Muscle layer of duodenum (tissue), 2 donors: ENCODE data around the gene OR1K1.

Source experiments
- H3K27ac ChIP-seq: one replicate; pipeline ENCODE4 v1.7.0; 2013; ENCODE audit warnings: mild to moderate bottlenecking, low read length
- H3K27me3 ChIP-seq: one replicate; pipeline ENCODE4 v1.7.0; 2013; ENCODE audit warnings: low read depth, mild to moderate bottlenecking, control low read depth, low read length
- H3K36me3 ChIP-seq, 2 donors: one replicate each; pipeline ENCODE4 v1.7.0; 2013; ENCODE audit warnings: low read length in 2 of 2, control low read depth in 1 of 2, mild to moderate bottlenecking in 1 of 2; ENCODE audit not compliant: insufficient read depth in 2 of 2, control insufficient read depth in 1 of 2
- H3K4me1 ChIP-seq, 2 donors: one replicate each; pipeline ENCODE4 v1.7.0; 2013; ENCODE audit warnings: low read length in 2 of 2, mild to moderate bottlenecking in 2 of 2, control low read depth in 1 of 2, moderate library complexity in 1 of 2; ENCODE audit not compliant: insufficient read depth in 2 of 2, control insufficient read depth in 1 of 2
- H3K4me3 ChIP-seq, 2 donors: one replicate each; pipeline ENCODE4 v1.7.0; 2013; ENCODE audit warnings: low read length in 2 of 2, low read depth in 1 of 2, mild to moderate bottlenecking in 1 of 2
- H3K9me3 ChIP-seq, 2 donors: one replicate each; pipeline ENCODE4 v1.7.0; 2013; ENCODE audit warnings: low read length in 2 of 2, control low read depth in 1 of 2, mild to moderate bottlenecking in 1 of 2; ENCODE audit not compliant: control insufficient read depth in 1 of 2
- donor health status: healthy.

OR1K1 gene, protein sequence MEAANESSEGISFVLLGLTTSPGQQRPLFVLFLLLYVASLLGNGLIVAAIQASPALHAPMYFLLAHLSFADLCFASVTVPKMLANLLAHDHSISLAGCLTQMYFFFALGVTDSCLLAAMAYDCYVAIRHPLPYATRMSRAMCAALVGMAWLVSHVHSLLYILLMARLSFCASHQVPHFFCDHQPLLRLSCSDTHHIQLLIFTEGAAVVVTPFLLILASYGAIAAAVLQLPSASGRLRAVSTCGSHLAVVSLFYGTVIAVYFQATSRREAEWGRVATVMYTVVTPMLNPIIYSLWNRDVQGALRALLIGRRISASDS

GRCh38 chr9:122800066-122801060 is at the start of gene OR1K1:
Gene OR1K1, plus strand, starts transcription at chr9:122800123. Its CDS starts 0 bp downstream, at chr9:122800123.
- Histone ChIP-seq H3K36me3 (no peaks in the 10 kb centered on the region), H3K27me3 (no peaks in the 10 kb centered on the region), H3K27ac (no peak within 1 kb of the TSS), H3K4me3 (no peak within 1 kb of the TSS), H3K9me3 (no peaks in the 10 kb centered on the region), H3K4me1 (no peaks in the 10 kb centered on the region)

GRCh38 chr9:122754825-122755224 is 45.1 kb upstream of the OR1K1 start:
- Histone ChIP-seq H3K9me3 (peaks cover 0 to 26% of the 10 kb centered on the region in 2 donors), H3K36me3 (no peaks in the 10 kb centered on the region), H3K4me1 (no peaks in the 10 kb centered on the region), H3K27me3 (no peaks in the 10 kb centered on the region), H3K27ac (no peak overlapping the region), H3K4me3 (no peak overlapping the region)

DNA sequence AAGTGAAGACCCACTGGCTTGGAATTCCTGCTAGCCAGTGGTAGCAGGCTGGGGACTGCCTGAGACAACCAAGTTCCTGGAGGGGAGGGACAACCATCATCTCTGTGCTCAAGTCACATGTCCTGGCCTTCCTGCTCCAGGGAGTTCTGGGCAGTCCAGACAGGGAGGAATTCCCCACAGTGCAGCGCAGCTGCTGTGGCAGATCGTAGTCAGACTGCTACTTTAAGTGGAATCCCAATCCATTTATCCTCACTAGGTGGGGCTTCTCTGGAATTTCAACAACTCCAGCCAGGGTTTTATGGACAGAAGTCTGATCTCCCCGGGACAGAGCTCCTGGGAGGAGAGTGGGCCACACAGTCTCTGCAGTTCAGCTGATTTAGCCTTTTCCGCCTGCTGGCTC is 32.1 kb upstream of the OR1K1 start:
- Histone ChIP-seq H3K4me3 (peak overlapping the region in 1 of 2 donors; percentile 30), H3K36me3 (no peaks in the 10 kb centered on the region), H3K27ac (no peak overlapping the region), H3K27me3 (no peaks in the 10 kb centered on the region), H3K4me1 (no peaks in the 10 kb centered on the region), H3K9me3 (peaks cover 0 to 24% of the 10 kb centered on the region in 2 donors)

DNA sequence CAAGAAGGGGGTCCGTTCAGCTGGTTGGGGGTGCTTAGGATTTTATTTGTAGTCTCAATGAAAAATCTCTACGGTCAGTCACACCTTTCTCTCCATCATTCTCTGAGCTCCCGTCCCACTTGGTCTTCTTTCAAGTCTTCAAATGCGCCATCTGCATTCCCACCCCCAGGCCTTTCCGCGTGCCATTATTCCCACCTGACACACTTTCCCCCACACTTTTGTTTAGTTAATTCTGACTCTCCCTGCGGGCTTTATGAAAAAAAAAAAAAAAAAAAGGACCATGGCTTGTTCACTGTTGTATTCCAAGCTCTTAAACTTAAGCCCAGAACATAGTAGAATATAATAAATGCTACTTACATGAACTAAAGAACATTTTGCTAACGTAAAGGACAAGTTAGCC is 22.9 kb upstream of the OR1K1 start:
- no peak overlapping the region for H3K4me3 ChIP-seq

GRCh38 chr9:122777935-122778627 is 21.8 kb upstream of the OR1K1 start:
- H3K27me3 ChIP-seq = no peaks in the 10 kb centered on the region
- H3K4me1 ChIP-seq = no peaks in the 10 kb centered on the region
- no peak overlapping the region for H3K4me3 ChIP-seq
- no peak overlapping the region for H3K27ac ChIP-seq
- peaks cover 0 to 6% of the 10 kb centered on the region in 2 donors for H3K9me3 ChIP-seq
- no peaks in the 10 kb centered on the region for H3K36me3 ChIP-seq

More for the DNA sequence above, 22.9 kb upstream of the OR1K1 start:
- H3K36me3 ChIP-seq = no peaks in the 10 kb centered on the region
- H3K27me3 ChIP-seq = no peaks in the 10 kb centered on the region
- no peaks in the 10 kb centered on the region for H3K4me1 ChIP-seq
- H3K27ac ChIP-seq = no peak overlapping the region
- peaks cover 0 to 6% of the 10 kb centered on the region in 2 donors for H3K9me3 ChIP-seq

DNA sequence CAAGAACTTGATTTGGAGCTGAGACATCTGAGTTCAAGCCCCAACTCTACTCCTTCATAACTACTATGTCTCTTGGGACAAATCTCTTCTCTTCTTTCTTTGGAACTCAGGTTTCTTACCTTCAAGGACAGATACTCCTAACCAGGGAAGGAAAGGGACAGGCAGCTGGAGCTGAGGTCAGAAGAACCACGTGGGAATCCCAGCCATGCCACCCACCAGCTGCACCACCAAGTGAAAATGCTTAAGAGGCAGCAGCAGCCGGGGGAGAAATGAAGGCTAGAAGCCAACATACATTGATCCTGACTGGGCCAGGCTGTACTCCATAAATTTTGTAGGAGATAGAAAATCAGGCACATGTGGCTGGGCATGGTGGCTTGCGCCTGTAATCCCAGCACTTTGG is 20.7 kb upstream of the OR1K1 start:
- Histone ChIP-seq H3K4me3 (no peak overlapping the region), H3K27ac (no peak overlapping the region), H3K36me3 (no peaks in the 10 kb centered on the region), H3K9me3 (no peaks in the 10 kb centered on the region), H3K4me1 (no peaks in the 10 kb centered on the region), H3K27me3 (no peaks in the 10 kb centered on the region)

DNA sequence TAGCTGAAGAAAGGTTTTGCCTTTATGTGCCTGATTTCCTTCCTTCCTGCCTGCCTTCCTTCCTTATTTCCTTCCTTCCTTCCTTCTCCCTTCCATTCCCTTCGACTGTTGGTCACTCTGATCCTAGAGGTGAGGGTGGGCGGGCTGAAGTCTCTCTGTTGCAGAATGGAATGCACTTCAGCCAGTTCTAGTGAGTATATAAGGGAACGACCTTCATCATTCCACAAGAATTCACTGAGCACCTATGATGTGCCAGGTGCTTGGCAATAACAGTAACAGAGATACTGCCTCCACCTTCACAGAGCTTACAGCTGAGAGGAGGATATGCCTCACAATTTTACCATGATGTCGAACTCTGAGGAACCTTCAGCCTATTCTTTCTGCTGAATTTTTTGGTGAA is 19.9 kb upstream of the OR1K1 start:
- Histone ChIP-seq H3K36me3 (no peaks in the 10 kb centered on the region), H3K4me3 (no peak overlapping the region), H3K9me3 (no peaks in the 10 kb centered on the region), H3K4me1 (no peaks in the 10 kb centered on the region), H3K27ac (no peak overlapping the region), H3K27me3 (no peaks in the 10 kb centered on the region)

DNA sequence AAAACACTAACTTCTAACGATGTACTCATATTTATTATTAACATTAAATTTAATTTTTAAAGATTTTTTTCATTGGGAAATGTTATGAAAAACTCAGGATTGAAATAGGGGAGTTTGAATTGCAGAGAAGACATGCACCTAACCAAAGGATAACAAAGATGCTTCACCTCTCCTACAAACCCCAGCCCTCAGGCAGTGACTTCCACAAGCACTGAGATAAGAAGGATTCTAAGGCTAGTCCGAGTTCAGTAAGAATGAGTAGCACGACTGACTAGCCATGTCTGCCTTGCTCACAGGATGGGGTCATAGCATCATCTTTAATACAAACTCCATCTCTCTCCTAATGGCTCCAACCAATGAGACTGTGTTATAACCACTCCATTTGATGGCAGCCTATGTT is 18.3 kb upstream of the OR1K1 start:
- Histone ChIP-seq H3K36me3 (no peaks in the 10 kb centered on the region), H3K27ac (no peak overlapping the region), H3K9me3 (no peaks in the 10 kb centered on the region), H3K4me1 (no peaks in the 10 kb centered on the region), H3K27me3 (no peaks in the 10 kb centered on the region), H3K4me3 (no peak overlapping the region)

DNA sequence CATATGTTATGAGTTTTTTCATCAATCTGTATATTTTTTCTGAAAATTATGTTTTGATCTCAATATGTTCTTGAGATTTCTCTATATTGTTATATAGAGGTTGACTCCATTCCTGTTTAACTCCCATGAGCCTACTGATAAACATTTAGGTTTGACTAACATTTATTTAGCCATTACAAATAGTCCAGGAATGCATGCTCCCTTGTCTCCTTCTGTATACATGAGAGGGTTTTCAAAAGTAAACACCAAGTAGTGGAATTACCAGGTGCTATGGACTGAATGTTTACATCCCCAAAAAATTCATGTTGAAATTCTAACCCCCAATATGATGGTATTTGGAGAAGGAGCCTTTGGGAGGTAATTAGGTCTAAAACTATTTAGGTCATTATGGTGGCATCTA is 14.7 kb upstream of the OR1K1 start:
- Histone ChIP-seq H3K9me3 (no peaks in the 10 kb centered on the region), H3K27me3 (no peaks in the 10 kb centered on the region), H3K27ac (no peak overlapping the region), H3K36me3 (no peaks in the 10 kb centered on the region), H3K4me1 (no peaks in the 10 kb centered on the region), H3K4me3 (no peak overlapping the region)

GRCh38 chr9:122786338-122786737 is 13.6 kb upstream of the OR1K1 start:
- Histone ChIP-seq H3K9me3 (no peaks in the 10 kb centered on the region), H3K27me3 (no peaks in the 10 kb centered on the region), H3K27ac (no peak overlapping the region), H3K36me3 (no peaks in the 10 kb centered on the region), H3K4me1 (no peaks in the 10 kb centered on the region), H3K4me3 (no peak overlapping the region)

GRCh38 chr9:122788831-122789230 is 11.1 kb upstream of the OR1K1 start, which contains the start of gene OR5C1:
Gene OR5C1, plus strand, starts transcription at chr9:122788933. Its CDS starts 0 bp downstream, at chr9:122788933.
- H3K4me3 ChIP-seq = no peak within 1 kb of the TSS
- H3K9me3 ChIP-seq = no peaks in the 10 kb centered on the region
- H3K4me1 ChIP-seq = no peaks in the 10 kb centered on the region
- no peaks in the 10 kb centered on the region for H3K36me3 ChIP-seq
- no peak within 1 kb of the TSS for H3K27ac ChIP-seq
- H3K27me3 ChIP-seq = no peaks in the 10 kb centered on the region
